HG03457 (cell line): ENCODE measurements around the gene TBC1D22A.

ENCODE experiments used
- ATAC-seq: cut with Tn5 transposase; IDR thresholded peaks from one replicate; pipeline ENCODE4 v1.9.1; 2021; ENCODE audit warnings: moderate number of reproducible peaks; ENCODE audit not compliant: unreplicated experiment

The TBC1D22A gene

DNA sequence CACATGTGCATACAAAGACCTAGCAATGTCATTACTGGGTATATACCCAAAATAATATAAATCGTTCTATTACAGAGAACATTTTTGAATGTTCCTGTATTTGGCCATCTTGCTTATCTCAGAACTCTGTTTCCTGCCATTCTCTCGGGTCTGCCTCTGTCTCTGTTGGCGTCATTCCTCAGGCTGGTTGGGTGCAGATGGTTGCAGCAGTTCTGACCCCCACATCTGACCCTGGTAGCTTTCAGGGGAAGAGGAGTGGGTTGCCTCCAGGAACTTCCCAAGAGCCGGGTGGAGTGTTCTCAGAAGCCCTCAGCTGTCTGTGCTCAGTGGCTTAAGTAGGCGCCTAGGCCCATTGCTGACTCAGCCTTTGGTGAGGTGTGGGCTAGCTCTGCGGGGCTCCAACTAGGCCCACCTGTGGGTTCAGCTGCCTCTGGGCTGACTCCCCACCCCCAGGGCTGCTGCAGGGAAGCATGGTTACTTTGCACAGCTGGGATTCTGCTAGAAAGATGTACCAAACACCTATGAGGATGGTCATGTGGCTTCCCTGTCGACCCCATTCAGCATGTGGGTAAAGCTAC, 114.0 kb downstream of the TBC1D22A start:
- ATAC-seq, result no peak

- no peak for ATAC-seq
Measured at GRCh38 chr22:46878191-46878948, 115.9 kb downstream of the TBC1D22A start.

GRCh38 chr22:46879083-46879482, 116.6 kb downstream of the TBC1D22A start:
- ATAC-seq, result no peak

GRCh38 chr22:46881373-46882118, 119.1 kb downstream of the TBC1D22A start:
- ATAC-seq, result no peak

GRCh38 chr22:46883092-46883910, 120.9 kb downstream of the TBC1D22A start:
- no peak for ATAC-seq

DNA sequence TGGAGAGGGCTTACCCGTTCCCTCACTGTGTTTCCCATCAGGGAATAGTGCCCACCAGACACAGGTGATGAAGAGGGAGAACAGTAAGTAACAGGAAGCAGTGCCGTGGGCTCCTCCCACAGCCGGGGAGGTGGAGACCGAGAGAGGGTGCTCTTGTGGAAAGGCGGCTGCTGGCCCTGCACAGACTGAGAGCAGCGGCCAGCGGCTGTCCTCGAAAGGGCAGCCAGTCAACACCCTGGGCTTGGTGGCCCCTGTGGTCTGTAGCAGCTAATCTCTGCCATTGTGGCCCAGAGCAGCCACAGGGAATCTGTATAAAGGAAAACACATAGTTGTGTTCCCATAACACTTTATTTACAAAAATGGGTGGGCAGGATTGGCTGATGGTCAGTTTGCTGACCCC, 121.9 kb downstream of the TBC1D22A start:
- ATAC-seq, result no peak

GRCh38 chr22:46887978-46888377, 125.5 kb downstream of the TBC1D22A start:
- ATAC-seq, result no peak

DNA sequence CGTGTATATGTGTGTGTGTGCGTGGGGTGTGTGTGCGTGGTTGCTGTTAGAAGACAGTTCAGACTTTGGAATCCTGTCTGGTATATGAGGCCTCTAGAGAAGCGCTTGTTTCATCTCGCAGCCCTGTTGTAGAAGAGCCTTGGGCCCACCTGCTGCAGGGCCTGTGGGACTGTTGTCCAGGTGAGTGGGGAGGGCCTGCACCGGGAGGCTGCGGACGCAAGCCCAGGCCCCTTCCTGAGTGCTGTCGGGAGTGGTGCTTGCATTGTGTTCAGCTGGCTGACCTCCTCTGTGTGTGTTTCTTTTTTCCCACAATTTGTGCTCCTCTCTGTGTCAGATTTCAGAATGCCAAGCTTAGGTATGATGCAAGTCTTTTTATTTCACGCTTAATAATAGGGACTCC, 128.4 kb downstream of the TBC1D22A start:
- ATAC-seq, result no peak

DNA sequence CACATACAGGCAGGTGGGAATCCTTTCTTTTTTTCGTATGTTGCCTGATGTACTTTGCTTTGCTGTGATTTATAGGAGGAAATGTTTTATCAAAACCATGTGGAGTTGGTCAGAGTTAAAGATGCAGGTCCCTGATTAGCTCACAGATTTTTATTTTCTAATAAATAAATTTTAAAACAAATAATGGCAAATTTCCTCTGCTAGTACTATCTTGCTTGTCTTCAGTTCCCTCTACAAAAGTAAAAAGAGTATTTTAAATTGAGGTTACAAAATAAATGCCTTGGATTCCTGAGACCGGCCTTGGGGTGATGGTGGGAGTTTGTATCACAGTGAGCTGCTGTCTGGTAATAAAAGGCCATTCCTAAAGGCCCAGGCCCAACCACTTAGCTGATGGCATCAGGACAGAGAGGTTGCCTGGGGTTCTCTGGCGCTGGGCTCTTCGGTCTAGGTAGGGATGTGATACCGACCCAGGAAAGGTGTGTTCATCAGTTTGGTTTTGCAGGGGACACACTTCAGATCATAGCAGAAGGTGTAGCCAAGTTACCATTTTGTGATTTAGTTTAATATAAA, 129.0 kb downstream of the TBC1D22A start:
- ATAC-seq, result no peak

- ATAC-seq, result no peak
Measured at GRCh38 chr22:46892866-46893265, 130.4 kb downstream of the TBC1D22A start.

DNA sequence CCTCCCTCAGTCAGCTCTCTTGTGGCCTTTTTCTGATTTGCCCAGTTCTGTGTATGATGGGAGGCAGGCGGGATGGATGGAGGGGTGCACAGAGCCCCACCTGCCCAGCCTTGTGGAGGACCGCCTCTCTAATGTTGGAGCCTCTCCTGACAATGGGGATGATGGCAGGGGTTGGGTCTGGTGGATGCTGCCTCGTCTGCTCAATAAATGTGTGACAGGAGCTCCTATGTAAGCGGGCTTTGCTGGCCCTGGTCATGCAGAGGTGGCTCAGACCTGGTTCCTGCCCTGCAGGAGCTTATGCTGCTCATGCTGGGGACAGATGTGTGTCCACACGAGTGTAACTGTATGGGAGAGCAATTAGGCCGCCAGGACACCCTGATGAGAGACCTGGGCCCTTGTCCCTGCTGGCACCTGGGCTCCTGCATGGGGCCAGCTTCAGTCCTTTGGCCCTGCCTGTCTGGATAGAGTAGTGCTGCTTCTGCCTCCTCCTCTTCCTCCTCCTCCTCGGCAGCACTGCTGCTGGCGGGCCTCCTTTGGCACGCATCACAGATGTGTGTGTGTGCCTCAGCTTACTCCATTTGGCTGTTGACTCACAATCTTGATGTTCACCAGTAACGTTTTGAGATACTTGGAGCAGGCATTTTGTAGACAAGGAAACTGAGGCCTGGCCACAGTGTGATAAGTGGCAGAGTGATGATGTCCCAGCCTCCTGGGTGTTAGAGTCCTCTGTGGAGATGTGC, 131.0 kb downstream of the TBC1D22A start:
- no peak for ATAC-seq

- ATAC-seq, result no peak
Measured at GRCh38 chr22:46894081-46894671, 131.7 kb downstream of the TBC1D22A start.

GRCh38 chr22:46894851-46895640, 132.6 kb downstream of the TBC1D22A start:
- no peak for ATAC-seq

- ATAC-seq, result no peak
Measured at GRCh38 chr22:46895753-46896152, 133.3 kb downstream of the TBC1D22A start.

GRCh38 chr22:46896166-46896565, 133.7 kb downstream of the TBC1D22A start:
- ATAC-seq, result no peak

- ATAC-seq, result no peak
Measured at GRCh38 chr22:46896568-46897245, 134.3 kb downstream of the TBC1D22A start.

GRCh38 chr22:46897246-46897623, 134.8 kb downstream of the TBC1D22A start:
- no peak for ATAC-seq

- no peak for ATAC-seq
Measured at GRCh38 chr22:46900549-46900948, 138.1 kb downstream of the TBC1D22A start.
